Stimulated activated CD4-positive, alpha-beta T cell treated with anti-CD3 and anti-CD28 coated beads, Interleukin-1b, Interleukin-23, amount 100 ng/mL, for 4 hours (primary cell): ENCODE measurements around the gene LPAR6.

Experiments used
- DNase-seq, 2 donors: peaks; one replicate each; pipeline ENCODE4 v3.0.0-alpha.2; 2020; ENCODE audit warnings: low read depth in 2 of 2

Gene LPAR6

DNA sequence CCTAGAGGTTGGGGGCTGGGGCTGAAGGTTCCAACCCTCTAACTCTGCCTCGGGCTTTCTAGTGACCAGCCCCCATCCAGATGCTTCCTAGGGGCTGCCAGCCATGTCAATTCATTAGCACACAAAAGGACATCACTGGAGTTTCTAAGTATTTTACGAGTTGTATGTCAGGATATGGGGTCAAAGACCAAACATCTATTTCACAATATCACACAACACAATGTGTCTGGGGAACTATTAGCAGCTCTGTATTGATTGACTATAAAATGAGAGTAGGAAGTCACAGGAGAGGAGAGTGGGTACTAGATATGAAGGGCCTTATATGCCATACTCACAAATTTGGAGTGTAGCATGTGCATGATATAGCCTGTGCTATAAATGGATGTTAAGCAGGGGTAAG is 42.1 kb downstream of the LPAR6 start:
- DNase-seq, result no peak

DNA sequence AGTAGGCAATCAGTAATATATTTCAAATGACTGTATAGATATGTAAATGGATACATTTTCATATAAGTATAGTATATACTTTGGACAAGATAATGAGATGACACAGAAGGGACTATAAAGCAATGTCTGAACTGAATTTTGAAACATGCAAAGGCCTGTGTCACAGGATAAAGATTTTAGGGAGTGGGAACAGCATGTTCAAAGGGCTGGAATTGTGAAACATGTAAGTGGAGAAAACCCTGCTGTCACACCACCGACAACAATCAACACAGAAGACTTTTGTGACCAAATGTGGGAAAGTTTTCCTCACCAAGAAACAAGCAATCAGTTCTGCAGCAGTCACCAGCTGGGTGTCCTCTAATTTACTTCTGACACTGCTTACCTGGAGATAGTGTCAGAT is 42.9 kb downstream of the LPAR6 start:
- DNase-seq, result no peak
